T-helper 2 cell (primary cell): ENCODE measurements around the gene PPP6R3.
"Not testable (repeated sequence)": the region's sequence is repeated elsewhere in the genome, so short reads cannot be mapped to it uniquely, and the experiment has no call there.

Source experiments
- DNase-seq, 5 experiments: peaks; one replicate each; pipeline versions ENCODE4 v3.0.0 to v3.0.0-alpha.2; 2012 to 2022

PPP6R3 gene

GRCh38 chr11:68617925-68618809 lies 157.6 kb downstream of the PPP6R3 start:
- no peak for DNase-seq

GRCh38 chr11:68621826-68622225 lies 161.3 kb downstream of the PPP6R3 start:
- DNase-seq = no peak

- not testable (repeated sequence) for DNase-seq
Observed at GRCh38 chr11:68623706-68624105, 163.2 kb downstream of the PPP6R3 start.

GRCh38 chr11:68625069-68625468 lies 164.5 kb downstream of the PPP6R3 start:
- not testable (repeated sequence) for DNase-seq

GRCh38 chr11:68626236-68626635 lies 165.7 kb downstream of the PPP6R3 start:
- DNase-seq = not testable (repeated sequence)

GRCh38 chr11:68628837-68629236 lies 168.3 kb downstream of the PPP6R3 start:
- not testable (repeated sequence) for DNase-seq

- not testable (repeated sequence) for DNase-seq
Observed at GRCh38 chr11:68632375-68632774, 171.8 kb downstream of the PPP6R3 start.

- peak in 2 of 5 experiments; percentile 19 to 72 for DNase-seq
Observed at GRCh38 chr11:68632802-68633201, 172.2 kb downstream of the PPP6R3 start.

GRCh38 chr11:68634606-68635005 lies 174.1 kb downstream of the PPP6R3 start:
- not testable (repeated sequence) for DNase-seq

- DNase-seq = not testable (repeated sequence)
Observed at GRCh38 chr11:68635172-68635571, 174.6 kb downstream of the PPP6R3 start.

- DNase-seq = not testable (repeated sequence)
Observed at GRCh38 chr11:68635883-68636282, 175.3 kb downstream of the PPP6R3 start.

GRCh38 chr11:68639322-68639721 lies 178.8 kb downstream of the PPP6R3 start:
- DNase-seq = not testable (repeated sequence)

- no peak for DNase-seq
Observed at GRCh38 chr11:68641880-68642279, 181.3 kb downstream of the PPP6R3 start.

- no peak for DNase-seq
Observed at GRCh38 chr11:68643585-68643984, 183.0 kb downstream of the PPP6R3 start.

- DNase-seq = no peak
Observed at GRCh38 chr11:68646832-68647231, 186.3 kb downstream of the PPP6R3 start.

- no peak for DNase-seq
Observed at GRCh38 chr11:68649851-68650555, 189.5 kb downstream of the PPP6R3 start.

- DNase-seq = no peak
Observed at GRCh38 chr11:68650801-68651200, 190.2 kb downstream of the PPP6R3 start.

GRCh38 chr11:68651208-68651984 lies 190.8 kb downstream of the PPP6R3 start:
- no peak for DNase-seq

- no peak for DNase-seq
Observed at GRCh38 chr11:68651985-68652682, 191.6 kb downstream of the PPP6R3 start.

GRCh38 chr11:68652683-68653156 lies 192.2 kb downstream of the PPP6R3 start:
- no peak for DNase-seq

GRCh38 chr11:68653486-68654430 lies 193.2 kb downstream of the PPP6R3 start:
- DNase-seq = no peak
